Cardiac muscle cell (in vitro differentiated cells and primary cell): ENCODE measurements around the gene SETSIP. TPM values are rescaled to one million over a fixed set of nuclear protein-coding genes. Genes with fewer than 3 reads are reported as not detected.

Source experiments
- DNase-seq, 2 donors: peaks; one replicate each; pipeline versions ENCODE4 v3.0.0 to v3.0.0-alpha.2; 2010 to 2017; ENCODE audit warnings: low read depth in 1 of 2, low spot score in 1 of 2
- H3K27ac ChIP-seq: fragments of 200-600 bp; sonication (generic); 2 replicates; pipeline ENCODE4 v1.5.1; 2016
- H3K27me3 ChIP-seq: fragments of 200-600 bp; sonication (generic); 2 replicates; pipeline ENCODE4 v1.6.0; 2016; ENCODE audit warnings: control low read depth
- H3K36me3 ChIP-seq: fragments of 200-600 bp; sonication (generic); 2 replicates; pipeline ENCODE4 v1.5.1; 2016; ENCODE audit warnings: control low read depth
- H3K4me1 ChIP-seq: fragments of 200-600 bp; sonication (generic); 2 replicates; pipeline ENCODE4 v1.8.1; 2017; ENCODE audit warnings: low read depth, mild to moderate bottlenecking, mixed run types
- H3K4me3 ChIP-seq: fragments of 200-600 bp; sonication (generic); 2 replicates; pipeline ENCODE4 v1.5.1; 2016; ENCODE audit warnings: mild to moderate bottlenecking
- H3K9me3 ChIP-seq: fragments of 200-600 bp; sonication (generic); 2 replicates; pipeline ENCODE4 v1.5.1; 2017; ENCODE audit warnings: low read depth, mild to moderate bottlenecking, control low read depth
- CTCF ChIP-seq: IDR thresholded peaks from 2 replicates; pipeline ENCODE4 v1.5.1; 2012; ENCODE audit warnings: low read depth, mild to moderate bottlenecking, low read length
- polyA plus RNA-seq: library from polyadenylated mRNA; unstranded; fragments of >200 nt; fragmentation: Nextera tagmentation; extraction: Ambion mirVana; gene quantifications from 2 replicates; pipeline ENCODE4 v1.2.1, GENCODE V29; 2016
- total RNA-seq: library from RNA; depleted of rRNA; stranded (reverse); fragments of >200 nt; gene quantifications from 2 replicates; pipeline ENCODE4 v1.2.3, GENCODE V29; 2016

SETSIP gene
- total and polyA plus RNA-seq, 2 experiments from 2014 or later: not detected

DNA sequence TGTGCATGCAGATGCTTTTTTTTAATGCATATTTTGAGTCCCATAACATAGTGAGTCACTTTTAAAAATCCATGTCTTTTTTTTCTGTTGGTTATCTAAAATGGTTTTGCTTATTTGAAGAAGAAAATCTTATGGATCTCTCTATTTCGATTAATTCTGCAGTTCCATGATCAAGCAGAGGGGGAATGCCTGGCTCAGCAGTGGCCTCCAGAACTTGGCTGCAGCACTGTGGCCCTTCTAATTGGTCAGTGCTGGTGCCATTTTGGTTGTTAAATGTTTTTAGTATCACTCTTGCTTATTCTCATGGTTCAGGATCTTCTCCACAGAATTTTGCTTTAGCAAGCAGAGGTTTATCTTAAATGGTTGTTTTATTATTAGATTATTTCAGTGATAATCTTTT lies 34.2 kb downstream of the SETSIP start:
- TF ChIP-seq CTCF: no peak
- Histone ChIP-seq H3K27ac (no peak overlapping the region), H3K27me3 (no peaks in the 10 kb centered on the region), H3K9me3 (no peaks in the 10 kb centered on the region), H3K4me3 (no peak overlapping the region), H3K4me1 (peaks cover 5% of the 10 kb centered on the region), H3K36me3 (no peaks in the 10 kb centered on the region)
- no peak for DNase-seq

GRCh38 chr1:92038695-92039346 lies 36.4 kb downstream of the SETSIP start:
- no peak overlapping the region for H3K27ac ChIP-seq
- H3K4me3 ChIP-seq: no peak overlapping the region
- no peaks in the 10 kb centered on the region for H3K27me3 ChIP-seq
- H3K36me3 ChIP-seq: no peaks in the 10 kb centered on the region
- no peaks in the 10 kb centered on the region for H3K9me3 ChIP-seq
- H3K4me1 ChIP-seq: peaks cover 5% of the 10 kb centered on the region
- TF ChIP-seq CTCF: no peak
- DNase-seq: no peak

- Histone ChIP-seq H3K4me1 (peaks cover 5% of the 10 kb centered on the region), H3K9me3 (no peaks in the 10 kb centered on the region), H3K27me3 (no peaks in the 10 kb centered on the region), H3K27ac (no peak overlapping the region), H3K4me3 (no peak overlapping the region), H3K36me3 (no peaks in the 10 kb centered on the region)
- DNase-seq: peak; percentile 29 to 49
- TF ChIP-seq CTCF: no peak
Measured at GRCh38 chr1:92037400-92037799, 37.8 kb downstream of the SETSIP start.

DNA sequence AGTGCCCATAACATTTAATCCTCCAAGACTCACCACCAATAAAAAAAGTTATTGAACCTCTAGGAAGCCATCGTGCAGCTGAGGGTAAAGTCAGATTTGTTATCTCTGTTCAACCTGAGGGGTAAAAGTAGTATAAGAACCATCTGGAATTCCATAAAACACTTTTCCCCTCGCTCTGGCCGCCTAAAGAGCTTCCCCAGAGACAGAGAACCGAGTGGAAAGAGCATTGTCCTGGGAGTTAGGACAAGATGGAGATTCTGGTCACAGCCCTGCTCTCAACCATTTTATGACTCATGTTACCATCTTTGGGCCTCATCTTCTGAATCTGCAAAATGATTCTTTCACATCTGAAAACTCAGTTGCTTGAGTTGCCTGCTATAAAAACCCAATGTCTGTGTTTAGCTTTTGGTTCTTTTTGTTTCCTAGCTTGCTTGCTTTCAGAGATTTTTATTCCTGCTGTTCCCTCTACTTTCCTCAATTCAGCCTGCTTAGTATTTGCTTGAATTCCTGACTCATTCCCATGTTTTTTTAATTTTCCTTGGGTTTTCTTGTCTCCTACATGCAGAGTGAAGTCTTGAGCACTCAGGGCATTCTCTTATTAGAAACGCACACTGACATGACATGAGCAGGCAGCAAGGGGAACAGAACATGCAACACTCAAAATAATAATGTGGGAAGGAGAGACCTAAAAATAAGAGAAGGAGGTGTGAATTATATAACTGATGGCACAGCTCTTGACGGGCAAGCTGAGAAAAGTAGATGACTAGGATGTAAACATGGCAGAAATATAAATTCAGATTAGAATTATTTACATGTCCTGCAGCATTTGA lies 43.7 kb downstream of the SETSIP start:
- Histone ChIP-seq H3K27me3 (peaks cover 12% of the 10 kb centered on the region), H3K4me3 (no peak overlapping the region)
- no peak for TF ChIP-seq CTCF

GRCh38 chr1:92030656-92031107 lies 44.5 kb downstream of the SETSIP start:
- DNase-seq: peak in 1 of 2 donors; percentile 15
- H3K9me3 ChIP-seq: no peaks in the 10 kb centered on the region
- H3K4me1 ChIP-seq: peaks cover 7% of the 10 kb centered on the region
- no peak for TF ChIP-seq CTCF
- H3K27me3 ChIP-seq: peaks cover 12% of the 10 kb centered on the region
- no peaks in the 10 kb centered on the region for H3K36me3 ChIP-seq
- peak overlapping the region; percentile 58 for H3K4me3 ChIP-seq
- no peak overlapping the region for H3K27ac ChIP-seq

More for the DNA sequence above, 43.7 kb downstream of the SETSIP start:
- Histone ChIP-seq H3K9me3 (no peaks in the 10 kb centered on the region), H3K4me1 (peaks cover 7% of the 10 kb centered on the region), H3K27ac (no peak overlapping the region), H3K36me3 (no peaks in the 10 kb centered on the region)
- no peak for DNase-seq
